HTR-8/SVneo (cell line): ENCODE measurements around the gene RBPJ.

Source experiments
- DNase-seq: peaks from one replicate; pipeline ENCODE4 v3.0.0; 2011; ENCODE audit warnings: low spot score, mixed read lengths; ENCODE audit not compliant: insufficient read length
- FAIRE-seq: peaks from 2 replicates; lab custom pipeline; 2011; peaks lifted over from hg19 to GRCh38; lab: Jason Lieb, UNC

Gene RBPJ

DNA sequence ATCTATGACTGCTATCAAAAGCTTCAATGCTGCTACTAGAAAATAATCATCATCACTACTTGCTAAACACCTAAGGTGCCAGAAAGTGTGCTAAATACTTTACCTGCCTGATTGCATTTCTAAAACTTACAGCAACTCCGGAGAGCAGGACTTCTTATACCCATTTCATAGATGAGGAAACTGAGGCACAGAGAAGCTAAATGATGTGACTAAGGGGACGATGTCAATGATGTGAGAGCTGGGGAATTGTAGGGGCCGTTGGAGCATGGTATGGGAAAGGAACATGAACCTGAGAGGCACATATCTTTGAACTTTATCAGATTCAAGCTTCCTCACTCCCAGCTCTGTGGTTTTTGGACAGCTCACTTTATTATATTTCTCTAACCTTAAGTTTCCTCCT is 130.8 kb downstream of the RBPJ start:
- DNase-seq (no peak), FAIRE-seq (no peak)

- FAIRE-seq (no peak), DNase-seq (no peak)
Observed at GRCh38 chr4:26452565-26453531, 132.0 kb downstream of the RBPJ start.

DNA sequence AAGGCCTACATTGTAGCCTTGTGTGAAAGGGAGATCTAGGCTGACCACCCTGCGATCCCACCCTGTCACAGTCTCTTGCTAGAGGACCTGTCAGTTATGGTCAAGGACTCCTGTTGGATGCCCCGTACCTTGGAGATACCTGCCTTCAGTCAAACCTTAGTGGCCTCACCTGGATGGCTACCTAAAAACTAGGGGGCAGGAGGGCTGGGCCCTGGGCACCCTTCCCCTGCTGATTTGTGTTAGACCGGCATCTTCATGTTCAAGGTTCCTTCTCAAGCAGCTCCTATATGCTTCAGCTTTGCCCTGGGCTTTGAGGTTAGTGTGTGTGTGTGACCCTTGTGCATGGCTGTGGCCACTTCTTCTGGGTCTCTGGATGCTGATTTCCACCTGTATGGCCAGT is 134.1 kb downstream of the RBPJ start:
- no peak for FAIRE-seq
- no peak for DNase-seq

DNA sequence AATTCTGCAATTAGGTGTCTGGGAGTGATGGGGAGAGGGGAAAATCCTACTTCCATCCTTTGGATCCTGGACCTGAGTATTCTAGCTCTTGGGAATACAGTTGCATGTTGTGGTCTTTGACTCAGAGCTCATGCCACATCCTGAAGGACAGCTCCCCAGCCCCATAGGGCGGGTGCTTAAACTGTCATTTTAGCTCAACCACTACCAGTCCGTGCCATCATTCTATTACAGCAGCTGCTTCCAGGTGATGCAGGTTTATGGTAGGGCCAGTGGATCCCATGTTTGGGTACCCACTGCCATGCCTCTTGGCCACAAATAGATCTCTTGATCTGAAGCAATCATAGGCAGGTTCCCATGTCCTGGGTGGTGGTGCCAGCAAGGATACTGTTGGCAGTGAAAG is 134.8 kb downstream of the RBPJ start:
- FAIRE-seq = no peak
- no peak for DNase-seq

- DNase-seq (no peak), FAIRE-seq (no peak)
Observed at GRCh38 chr4:26457412-26457811, 136.6 kb downstream of the RBPJ start.

DNA sequence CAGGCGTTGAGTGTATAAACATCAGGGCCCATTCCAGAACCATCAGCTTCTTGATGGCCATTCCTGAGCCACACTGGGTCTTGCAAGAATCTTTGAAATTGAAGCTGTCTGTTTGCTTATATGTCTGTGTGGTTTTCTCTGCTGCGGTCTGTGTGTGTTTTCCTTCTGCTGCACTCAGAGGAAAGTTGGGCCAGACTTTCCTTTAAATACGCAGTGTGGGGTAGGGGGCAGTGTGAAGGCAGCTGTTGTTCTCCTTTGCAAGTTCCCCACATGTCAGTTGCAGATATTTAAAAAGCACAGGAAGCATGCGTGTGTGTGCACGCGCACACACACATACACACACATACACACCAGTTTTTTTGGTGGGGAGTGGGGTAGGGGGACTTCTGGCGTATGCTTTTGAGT is 137.3 kb downstream of the RBPJ start:
- FAIRE-seq = no peak
- DNase-seq = no peak

- DNase-seq (peak; percentile 64), FAIRE-seq (peak; percentile 88)
Observed at GRCh38 chr4:26459054-26459755, 138.4 kb downstream of the RBPJ start.

DNA sequence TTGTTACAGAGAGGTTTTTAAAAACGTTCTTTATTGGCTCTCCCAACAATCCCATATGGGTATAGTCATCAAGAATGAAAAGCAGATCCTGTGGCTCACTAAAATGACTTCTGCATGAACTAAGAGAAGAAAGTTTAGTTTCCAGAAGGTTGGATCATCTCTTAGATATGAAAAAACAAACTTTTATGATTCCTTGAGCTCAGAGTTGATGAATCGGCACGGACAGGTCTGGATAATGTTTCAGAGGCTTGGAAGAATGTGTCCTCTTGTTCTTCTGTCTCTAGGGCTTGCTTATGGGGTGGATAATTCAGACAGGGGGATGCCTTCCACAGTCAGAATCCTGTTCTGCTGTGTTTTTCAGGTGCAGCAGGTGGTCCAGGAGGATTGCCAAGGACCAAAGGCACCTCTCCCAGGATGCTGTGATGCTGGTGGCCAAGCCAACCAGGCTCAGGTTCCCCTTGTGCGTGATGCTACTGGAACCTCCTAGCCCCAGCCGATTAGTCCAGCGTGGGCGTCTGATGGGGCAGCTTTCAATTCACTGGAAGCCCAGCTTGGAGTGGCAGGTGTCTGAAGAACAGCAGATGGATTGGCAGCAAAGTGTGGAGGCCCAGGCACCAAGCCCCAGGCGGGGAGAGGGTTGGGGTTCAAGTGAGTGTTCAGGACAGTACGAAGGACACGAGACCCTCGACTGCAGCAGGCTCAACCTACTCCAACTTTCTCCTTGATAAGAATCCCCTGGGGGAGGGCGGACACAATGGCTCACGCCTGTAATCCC is 139.1 kb downstream of the RBPJ start:
- DNase-seq (no peak), FAIRE-seq (no peak)

DNA sequence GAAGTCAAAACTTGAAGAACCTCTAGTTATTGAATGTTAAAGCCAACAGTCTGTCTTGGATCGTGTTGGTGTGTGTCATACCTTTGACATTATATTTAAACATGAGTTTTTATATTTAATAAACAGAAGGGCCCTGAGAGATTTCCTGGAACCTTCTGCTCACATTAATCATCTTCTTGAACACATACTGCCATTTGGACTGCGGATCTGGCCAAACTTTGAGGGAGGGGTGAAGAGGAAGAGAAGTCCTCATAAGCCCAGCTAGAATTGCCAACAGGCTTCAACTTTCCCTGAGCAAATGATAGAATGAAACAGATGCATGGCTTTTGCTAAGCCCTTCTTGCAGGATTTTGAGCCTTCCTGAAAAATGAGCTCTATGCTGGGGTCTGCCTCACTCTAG is 142.1 kb downstream of the RBPJ start:
- no peak for FAIRE-seq
- DNase-seq = no peak

DNA sequence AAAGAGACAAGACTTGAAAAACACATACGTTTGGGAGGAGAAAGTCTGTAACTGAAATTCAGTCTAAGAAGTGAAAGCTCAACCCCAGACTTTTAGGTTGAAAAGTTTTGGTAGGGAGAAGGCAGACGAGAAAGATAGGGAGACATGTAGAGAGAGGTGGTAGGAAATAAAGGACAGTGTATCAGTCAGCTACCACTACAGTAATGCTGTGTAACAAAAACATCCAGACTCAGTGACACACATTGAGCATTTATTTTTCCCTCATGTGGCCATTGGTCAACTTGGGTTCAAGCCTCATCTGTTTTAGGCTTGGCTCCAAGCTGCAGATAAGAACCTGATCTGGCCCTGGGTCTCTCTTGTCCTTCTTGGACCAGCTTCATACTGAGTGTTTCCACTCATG is 142.6 kb downstream of the RBPJ start:
- DNase-seq (no peak), FAIRE-seq (no peak)

GRCh38 chr4:26464420-26465095 is 143.7 kb downstream of the RBPJ start:
- no peak for FAIRE-seq
- DNase-seq = no peak

DNA sequence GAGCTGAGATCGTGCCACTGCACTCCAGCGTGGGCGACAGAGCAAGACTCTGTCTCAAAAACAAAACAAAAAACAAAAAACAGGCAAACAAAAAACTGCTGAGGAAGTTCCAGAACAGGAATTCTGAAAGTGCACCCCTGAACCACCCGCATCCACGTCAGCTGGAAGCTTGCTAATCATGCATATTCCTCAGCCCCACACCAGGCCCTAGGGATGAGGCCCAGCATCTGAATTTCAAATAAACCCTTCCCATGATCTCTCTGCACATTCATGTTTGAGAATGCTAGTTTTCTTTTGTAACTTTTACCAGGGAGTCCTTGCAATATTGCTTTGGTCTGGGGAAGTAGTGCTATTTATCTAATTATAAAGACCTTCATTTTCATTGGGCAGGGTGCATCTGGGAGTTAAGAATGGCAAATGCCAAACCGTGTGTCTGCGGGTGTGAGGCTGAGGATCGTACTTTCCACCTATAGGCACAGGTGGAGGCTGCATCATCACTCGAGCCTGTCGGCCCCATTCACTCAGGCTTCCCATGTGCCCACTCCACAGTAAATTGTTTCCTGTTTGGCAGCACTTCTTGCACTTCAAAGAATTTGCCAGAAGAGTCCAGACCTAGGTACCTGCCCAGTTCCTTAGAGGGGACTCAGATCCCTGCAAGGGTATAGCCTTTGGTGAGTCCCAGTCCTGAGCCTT is 145.9 kb downstream of the RBPJ start:
- DNase-seq = no peak
- no peak for FAIRE-seq

- FAIRE-seq = no peak
- DNase-seq = no peak
Observed at GRCh38 chr4:26467724-26468123, 146.9 kb downstream of the RBPJ start.

DNA sequence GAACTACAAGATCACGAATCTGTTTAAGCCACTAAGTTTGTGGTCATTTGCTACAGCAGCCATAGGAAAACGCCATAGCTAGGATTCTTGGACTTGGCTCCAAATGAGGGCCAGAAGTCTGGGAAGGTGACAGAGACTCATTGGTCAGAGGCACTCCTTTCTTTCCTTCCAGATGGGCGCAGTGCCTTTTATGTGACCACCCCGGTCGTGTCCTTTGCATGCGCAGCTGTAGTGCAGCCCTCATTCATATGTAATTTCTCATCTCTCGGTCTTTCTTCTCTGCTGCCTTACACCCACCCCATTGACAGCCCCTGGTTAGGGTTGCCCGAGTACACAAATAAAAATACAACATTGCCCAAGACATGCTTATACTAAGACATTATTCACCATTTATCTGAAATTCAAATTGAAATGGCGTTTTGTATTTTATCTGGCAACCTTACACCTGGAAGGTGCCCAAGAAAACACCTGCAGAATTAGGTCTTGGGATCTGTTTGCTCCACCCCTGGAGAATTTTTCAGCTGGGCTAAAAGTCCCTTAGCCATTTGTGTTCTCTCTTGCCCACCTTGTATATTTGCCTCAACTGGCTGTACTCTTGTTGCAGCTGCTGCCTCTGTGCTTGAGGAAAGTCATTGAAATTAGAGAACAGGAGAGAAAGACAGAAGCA is 147.6 kb downstream of the RBPJ start:
- no peak for DNase-seq
- no peak for FAIRE-seq

GRCh38 chr4:26468977-26469376 is 148.2 kb downstream of the RBPJ start:
- no peak for FAIRE-seq
- DNase-seq = no peak

- DNase-seq (no peak), FAIRE-seq (no peak)
Observed at GRCh38 chr4:26471890-26472289, 151.1 kb downstream of the RBPJ start.

DNA sequence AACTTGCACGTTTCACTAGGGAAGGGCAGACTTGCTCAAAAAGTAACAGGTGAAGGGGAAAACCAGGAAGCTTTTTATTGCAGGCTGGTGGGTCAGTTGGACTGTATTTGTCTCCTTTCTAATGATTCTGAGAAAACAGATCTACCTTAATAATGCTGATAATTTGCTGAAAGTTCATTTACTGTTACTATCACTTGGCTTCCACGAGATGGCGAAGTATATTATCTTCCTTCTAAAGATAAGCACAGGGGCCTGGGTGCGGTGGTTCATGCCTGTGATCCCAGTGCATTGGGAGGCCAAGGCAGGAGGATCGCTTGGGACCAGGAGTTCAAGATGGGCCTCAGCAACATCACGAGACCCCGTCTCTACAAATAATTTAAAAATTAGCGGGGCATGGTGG is 153.1 kb downstream of the RBPJ start:
- FAIRE-seq = no peak
- DNase-seq = no peak

DNA sequence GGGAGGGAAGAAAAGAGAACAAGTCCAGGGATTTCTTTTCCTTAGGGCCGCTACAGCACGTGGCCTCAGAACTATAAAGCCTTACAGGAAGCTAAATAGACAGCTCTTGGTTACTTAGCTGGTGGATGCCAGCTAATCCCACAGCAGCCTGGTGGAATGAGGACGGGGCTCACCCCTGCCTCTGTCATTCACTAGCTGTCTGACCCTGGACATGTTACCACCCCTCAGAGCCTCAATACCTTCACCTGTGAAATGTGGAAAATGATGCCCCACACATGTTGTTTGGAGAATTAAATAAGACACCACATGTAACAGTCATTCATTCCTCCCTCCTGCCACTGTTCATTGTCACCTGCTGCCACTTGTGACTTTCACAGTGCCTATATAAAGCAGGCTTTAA is 153.7 kb downstream of the RBPJ start:
- DNase-seq (no peak), FAIRE-seq (no peak)

DNA sequence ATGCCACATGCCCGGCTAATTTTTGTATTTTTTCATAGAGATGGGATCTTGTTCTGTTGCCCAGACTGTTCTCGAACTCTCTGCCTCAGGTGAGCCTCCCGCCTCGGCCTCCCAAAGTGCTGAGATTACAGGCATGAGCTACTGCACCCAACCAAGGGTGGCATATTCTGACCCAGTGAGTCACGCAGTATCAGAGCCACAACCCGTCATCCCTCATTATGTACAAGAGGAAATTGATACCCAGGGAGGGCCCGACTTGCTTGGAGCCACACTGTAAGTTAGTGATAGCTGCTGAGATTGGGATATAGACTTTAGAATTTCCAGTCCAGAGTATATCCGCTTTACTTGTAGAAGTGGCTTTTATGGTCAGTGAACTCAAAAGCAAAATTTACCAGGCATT is 154.9 kb downstream of the RBPJ start:
- FAIRE-seq = no peak
- no peak for DNase-seq
